HFF-Myc (cell line): ENCODE measurements around the gene VWC2L.

Source experiments
- DNase-seq: peaks from one replicate; pipeline ENCODE4 v3.0.0-alpha.2; 2011; ENCODE audit warnings: low read depth; ENCODE audit errors: extremely low read depth
- H3K4me3 ChIP-seq: replicated peaks from 2 replicates; pipeline ENCODE4 v1.5.1; 2011; ENCODE audit warnings: low read depth, mild to moderate bottlenecking, control low read depth, low read length
- CTCF ChIP-seq: IDR thresholded peaks from 2 replicates; pipeline ENCODE4 v1.5.1; 2012; ENCODE audit warnings: mild to moderate bottlenecking, low read depth, low read length, control low read depth; ENCODE audit errors: missing control alignments

Gene VWC2L

GRCh38 chr2:214378455-214379103 is 32.3 kb upstream of the VWC2L start:
- H3K4me3 ChIP-seq: no peak overlapping the region
- TF ChIP-seq CTCF: no peak
- DNase-seq: no peak

- DNase-seq: no peak
- no peak overlapping the region for H3K4me3 ChIP-seq
- TF ChIP-seq CTCF: no peak
Measured at GRCh38 chr2:214379227-214379626, 31.6 kb upstream of the VWC2L start.

- no peak for DNase-seq
- H3K4me3 ChIP-seq: no peak overlapping the region
- TF ChIP-seq CTCF: no peak
Measured at GRCh38 chr2:214380681-214381080, 30.2 kb upstream of the VWC2L start.

- no peak for DNase-seq
- no peak overlapping the region for H3K4me3 ChIP-seq
- no peak for TF ChIP-seq CTCF
Measured at GRCh38 chr2:214382229-214382628, 28.6 kb upstream of the VWC2L start.

- no peak for DNase-seq
- no peak overlapping the region for H3K4me3 ChIP-seq
- TF ChIP-seq CTCF: no peak
Measured at GRCh38 chr2:214386720-214387119, 24.1 kb upstream of the VWC2L start.

GRCh38 chr2:214389334-214389733 is 21.5 kb upstream of the VWC2L start:
- no peak for DNase-seq
- TF ChIP-seq CTCF: no peak
- no peak overlapping the region for H3K4me3 ChIP-seq

- H3K4me3 ChIP-seq: no peak overlapping the region
- DNase-seq: no peak
- no peak for TF ChIP-seq CTCF
Measured at GRCh38 chr2:214393796-214394195, 17.1 kb upstream of the VWC2L start.
